GM12878 (cell line): ENCODE data around the gene IL17RC.

Experiments used
- EGR1 ChIP-seq, 2 experiments: IDR thresholded peaks; 1 replicate in 1 of 2; 2 replicates in 1 of 2; pipeline ENCODE4 v1.6.1; 2011 to 2012; ENCODE audit warnings: low read depth in 2 of 2, low read length in 2 of 2, borderline replicate concordance in 1 of 2, mild to moderate bottlenecking in 1 of 2, moderate library complexity in 1 of 2
- IKZF2 ChIP-seq, 2 experiments: fragments of 450-650 bp; IDR thresholded peaks; 2 replicates each; pipeline ENCODE4 v1.6.1; 2017; ENCODE audit warnings: mild to moderate bottlenecking in 2 of 2, moderate library complexity in 2 of 2
- RAD21 ChIP-seq: IDR thresholded peaks from 2 replicates; pipeline ENCODE4 v1.6.1; 2011; ENCODE audit warnings: mild to moderate bottlenecking, low read depth, low read length, moderate library complexity; ENCODE audit not compliant: insufficient read depth
- SUPT20H ChIP-seq: IDR thresholded peaks from 2 replicates; pipeline ENCODE4 v1.6.1; 2011; ENCODE audit warnings: low read depth, mild to moderate bottlenecking, low read length, moderate library complexity, borderline replicate concordance; ENCODE audit not compliant: control insufficient read depth
- TBL1XR1 ChIP-seq: IDR thresholded peaks from 2 replicates; pipeline ENCODE4 v1.6.1; 2012; ENCODE audit warnings: low read depth, low read length, improper control_type of control experiment
- ZNF274 ChIP-seq: IDR thresholded peaks from one replicate; pipeline ENCODE4 v1.8.0; 2011; ENCODE audit not compliant: insufficient read length, insufficient read depth

- no peak for TF ChIP-seq ZNF274
- no peak for TF ChIP-seq RAD21
- no peak for TF ChIP-seq IKZF2 (IDR thresholded peaks at IDR 0.05)
- TF ChIP-seq EGR1 (IDR thresholded peaks at IDR 0.05; ENCODE audit: borderline replicate concordance in 1 of 2, low read depth in 2 of 2, low read length in 2 of 2), result no peak
- TF ChIP-seq TBL1XR1, result no peak
- TF ChIP-seq SUPT20H, result no peak
Observed at GRCh38 chr3:9898467-9899241, 18.2 kb upstream of the IL17RC start.
